Activated T-cell treated with anti-CD3 and anti-CD28 coated beads, Interleukin-2, amount 50 U/mL, for 4 hours (primary cell): ENCODE results near the gene EEF1A2. TPM values are rescaled to one million over a fixed set of nuclear protein-coding genes. Genes with fewer than 3 reads are reported as not detected.

Experiments used
- ATAC-seq, 2 donors: fragments of 200-7000 bp; cut with Tn5 transposase; one replicate each; pipeline ENCODE4 v1.10.0; 2021
- DNase-seq: peaks from one replicate; pipeline ENCODE4 v3.0.0-alpha.2; 2020
- H3K27me3 Mint-ChIP-seq: one replicate; pipeline ENCODE4 v1.8.0; 2021; ENCODE audit warnings: low read depth, mixed read lengths
- H3K36me3 Mint-ChIP-seq: one replicate; pipeline ENCODE4 v1.8.0; 2022; ENCODE audit warnings: mixed read lengths; ENCODE audit not compliant: insufficient read depth
- H3K4me1 Mint-ChIP-seq: one replicate; pipeline ENCODE4 v1.8.0; 2021; ENCODE audit warnings: low read depth, mixed read lengths
- H3K4me3 Mint-ChIP-seq: one replicate; pipeline ENCODE4 v1.8.0; 2021; ENCODE audit warnings: mild to moderate bottlenecking, moderate library complexity, mixed read lengths
- H3K9me3 Mint-ChIP-seq: one replicate; pipeline ENCODE4 v1.8.0; 2021; ENCODE audit warnings: mixed read lengths
- total RNA-seq, 3 donors: library from RNA; stranded (reverse); gene quantifications; one replicate each; pipeline ENCODE4 v1.2.1, GENCODE V29; 2021

EEF1A2 gene
- total RNA-seq, 3 donors from 2014 or later, result 0.63 to 0.96 (median 0.74) TPM

DNA sequence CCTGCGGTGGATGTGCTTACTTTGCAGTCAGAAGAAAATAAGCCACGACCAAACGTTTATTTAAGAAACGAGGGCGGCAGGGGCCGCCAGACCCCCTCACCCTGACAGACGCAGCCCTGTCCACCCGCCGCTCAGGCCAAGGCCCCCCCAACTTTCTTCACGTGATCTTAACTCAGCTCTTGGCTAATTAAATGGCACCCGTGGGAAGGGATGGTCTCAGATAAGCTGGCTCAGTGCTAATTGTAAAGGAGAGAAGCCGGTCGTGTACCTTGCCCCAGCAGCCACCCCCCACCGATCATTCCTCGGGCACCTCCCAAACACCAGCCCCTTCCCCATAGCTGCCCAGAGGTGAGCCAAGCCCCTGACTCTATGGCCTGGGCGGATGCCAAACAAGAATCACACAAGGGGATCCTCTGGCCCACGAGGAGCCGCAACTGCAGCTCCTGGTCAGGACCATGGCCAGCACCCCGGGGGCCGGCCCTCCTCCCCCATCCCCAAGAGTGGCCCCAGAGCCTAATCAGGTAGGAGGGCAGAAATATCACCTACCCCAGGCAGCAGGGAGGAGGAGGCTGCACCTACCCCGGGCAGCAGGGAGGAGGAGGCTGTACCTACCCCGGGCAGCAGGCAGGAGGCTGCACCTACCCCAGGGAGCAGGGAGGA lies 37.6 kb downstream of the EEF1A2 start:
- Mint-ChIP-seq H3K4me1 (no peaks in the 10 kb centered on the region), H3K27me3 (peaks cover 45% of the 10 kb centered on the region), H3K4me3 (no peak overlapping the region), H3K36me3 (no peaks in the 10 kb centered on the region), H3K9me3 (no peaks in the 10 kb centered on the region)
- ATAC-seq (no peak), DNase-seq (no peak)

GRCh38 chr20:63459070-63459380 lies 39.9 kb downstream of the EEF1A2 start:
- Mint-ChIP-seq H3K4me3 (no peak overlapping the region), H3K36me3 (no peaks in the 10 kb centered on the region), H3K4me1 (peaks cover 2% of the 10 kb centered on the region), H3K9me3 (no peaks in the 10 kb centered on the region), H3K27me3 (peaks cover 47% of the 10 kb centered on the region)
- DNase-seq (no peak), ATAC-seq (no peak)

- Mint-ChIP-seq H3K27me3 (peaks cover 47% of the 10 kb centered on the region), H3K9me3 (no peaks in the 10 kb centered on the region), H3K4me3 (no peak overlapping the region), H3K36me3 (no peaks in the 10 kb centered on the region), H3K4me1 (peaks cover 5% of the 10 kb centered on the region)
- DNase-seq (no peak), ATAC-seq (no peak)
Observed at GRCh38 chr20:63458170-63459069, 40.5 kb downstream of the EEF1A2 start.

DNA sequence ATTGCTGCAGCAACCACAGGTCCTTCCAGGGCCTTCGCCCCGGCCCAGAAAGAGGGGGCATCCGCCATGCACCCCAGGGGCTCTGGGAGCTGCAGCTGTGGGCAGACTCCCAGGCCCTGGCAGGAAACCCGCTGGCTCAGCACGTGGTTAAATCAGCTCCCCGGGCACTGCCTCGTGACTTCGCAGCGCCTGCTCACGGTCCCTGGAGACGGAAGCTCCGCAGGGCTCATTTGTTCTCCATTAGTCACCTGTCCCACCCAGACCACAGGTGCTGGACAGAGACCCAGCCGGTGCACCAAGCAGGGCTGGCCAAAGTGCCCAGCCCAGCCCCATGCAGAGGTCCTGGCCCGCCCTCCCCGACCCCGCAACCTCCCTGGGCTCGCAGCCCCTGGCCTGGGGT lies 41.1 kb downstream of the EEF1A2 start:
- Mint-ChIP-seq H3K27me3 (peaks cover 42% of the 10 kb centered on the region), H3K36me3 (no peaks in the 10 kb centered on the region), H3K4me3 (no peak overlapping the region), H3K9me3 (no peaks in the 10 kb centered on the region), H3K4me1 (peaks cover 5% of the 10 kb centered on the region)
- ATAC-seq (no peak), DNase-seq (no peak)

GRCh38 chr20:63456429-63457284 lies 42.2 kb downstream of the EEF1A2 start:
- Mint-ChIP-seq H3K9me3 (no peaks in the 10 kb centered on the region), H3K4me1 (peaks cover 5% of the 10 kb centered on the region), H3K36me3 (no peaks in the 10 kb centered on the region), H3K27me3 (peaks cover 39% of the 10 kb centered on the region), H3K4me3 (no peak overlapping the region)
- ATAC-seq (no peak), DNase-seq (no peak)

DNA sequence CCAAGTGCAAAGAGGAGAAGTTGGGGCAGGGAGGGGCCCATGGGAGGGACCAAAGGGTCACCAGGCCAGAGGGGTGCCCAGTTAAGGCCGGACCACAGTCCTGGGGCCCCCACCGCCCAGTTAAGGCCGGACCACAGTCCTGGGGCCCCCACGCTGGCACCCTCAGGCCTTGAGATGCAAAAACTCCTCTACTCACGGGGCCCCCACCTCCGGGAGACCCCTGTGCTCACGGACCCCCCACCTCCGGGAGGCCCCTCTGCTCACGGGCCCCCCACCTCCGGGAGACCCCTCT lies 43.4 kb downstream of the EEF1A2 start:
- no peak overlapping the region for H3K4me3 Mint-ChIP-seq
- H3K27me3 Mint-ChIP-seq, result peaks cover 30% of the 10 kb centered on the region
- no peak for DNase-seq
- H3K9me3 Mint-ChIP-seq, result no peaks in the 10 kb centered on the region
- peaks cover 5% of the 10 kb centered on the region for H3K4me1 Mint-ChIP-seq
- no peaks in the 10 kb centered on the region for H3K36me3 Mint-ChIP-seq
- ATAC-seq, result no peak

- DNase-seq, result no peak
Observed at GRCh38 chr20:63454731-63455567, 43.9 kb downstream of the EEF1A2 start.

DNA sequence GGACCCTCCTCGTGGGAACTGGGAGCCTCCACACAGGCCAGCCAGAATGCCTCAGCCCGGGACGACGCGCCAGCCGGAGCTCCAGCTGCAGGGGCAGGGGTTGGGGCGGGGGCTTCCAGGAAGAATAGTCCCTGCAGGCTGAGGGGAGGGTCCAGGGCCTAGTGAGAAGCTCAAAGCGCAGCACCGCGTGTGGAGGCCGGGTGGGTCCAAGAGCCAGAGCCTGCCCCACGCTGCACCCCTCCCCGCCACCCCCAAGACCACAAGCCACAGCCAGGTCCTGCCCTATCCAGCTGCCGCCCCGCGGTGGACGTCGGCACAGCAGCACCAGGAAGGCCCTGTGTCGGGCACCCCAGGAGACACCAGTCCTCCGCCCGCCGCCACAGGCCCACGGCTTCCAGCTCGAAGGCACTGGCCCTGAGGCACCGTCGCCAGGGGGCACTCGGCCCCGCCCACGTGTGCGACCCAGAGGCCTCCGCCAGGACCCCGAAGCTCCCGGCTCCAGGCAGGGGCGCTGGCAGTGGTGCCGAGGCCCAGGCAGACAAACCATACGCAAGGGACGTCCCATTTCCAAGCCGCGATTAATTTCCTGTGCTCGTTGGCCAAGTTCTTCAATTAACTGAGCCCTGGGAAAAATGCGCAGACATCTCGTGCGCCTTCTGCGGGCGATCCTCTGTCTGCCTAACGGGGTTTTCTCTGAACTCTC lies 45.9 kb downstream of the EEF1A2 start:
- Mint-ChIP-seq H3K4me3 (no peak overlapping the region), H3K27me3 (peaks cover 30% of the 10 kb centered on the region), H3K36me3 (no peaks in the 10 kb centered on the region), H3K9me3 (no peaks in the 10 kb centered on the region), H3K4me1 (peaks cover 5% of the 10 kb centered on the region)
- ATAC-seq, result peak; percentile 53 to 57
- DNase-seq, result no peak

More at GRCh38 chr20:63454731-63455567, 43.9 kb downstream of the EEF1A2 start:
- H3K4me1 Mint-ChIP-seq, result peaks cover 5% of the 10 kb centered on the region
- H3K4me3 Mint-ChIP-seq, result no peak overlapping the region
- no peak for ATAC-seq
- no peaks in the 10 kb centered on the region for H3K9me3 Mint-ChIP-seq
- H3K36me3 Mint-ChIP-seq, result no peaks in the 10 kb centered on the region
- peaks cover 27% of the 10 kb centered on the region for H3K27me3 Mint-ChIP-seq

GRCh38 chr20:63452341-63452740 lies 46.5 kb downstream of the EEF1A2 start:
- peaks cover 5% of the 10 kb centered on the region for H3K4me1 Mint-ChIP-seq
- DNase-seq, result no peak
- no peaks in the 10 kb centered on the region for H3K36me3 Mint-ChIP-seq
- no peak overlapping the region for H3K4me3 Mint-ChIP-seq
- peaks cover 35% of the 10 kb centered on the region for H3K27me3 Mint-ChIP-seq
- no peaks in the 10 kb centered on the region for H3K9me3 Mint-ChIP-seq
- no peak for ATAC-seq

DNA sequence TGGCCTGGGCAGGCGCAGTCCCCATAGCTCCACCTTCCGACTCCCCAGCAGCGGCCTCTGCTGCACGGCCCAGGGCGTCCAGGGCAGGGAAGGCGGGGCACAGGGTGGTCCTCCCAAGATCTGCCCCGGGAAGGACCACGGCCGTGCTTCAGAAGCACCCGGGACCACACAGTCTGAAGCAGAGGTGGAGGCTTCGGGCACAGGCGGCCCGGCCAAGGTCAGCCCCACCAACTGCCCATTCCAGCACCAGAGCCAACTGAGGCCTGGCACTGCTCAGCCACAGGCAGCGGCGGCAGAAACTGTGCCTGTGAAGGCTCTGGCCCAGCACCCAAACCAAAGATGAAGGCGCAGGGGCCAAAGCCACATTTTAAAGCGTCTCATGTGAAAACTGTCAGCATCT lies 47.1 kb downstream of the EEF1A2 start:
- ATAC-seq, result no peak
- H3K9me3 Mint-ChIP-seq, result no peaks in the 10 kb centered on the region
- H3K4me3 Mint-ChIP-seq, result no peak overlapping the region
- DNase-seq, result no peak
- H3K4me1 Mint-ChIP-seq, result peaks cover 5% of the 10 kb centered on the region
- peaks cover 39% of the 10 kb centered on the region for H3K27me3 Mint-ChIP-seq
- H3K36me3 Mint-ChIP-seq, result no peaks in the 10 kb centered on the region

DNA sequence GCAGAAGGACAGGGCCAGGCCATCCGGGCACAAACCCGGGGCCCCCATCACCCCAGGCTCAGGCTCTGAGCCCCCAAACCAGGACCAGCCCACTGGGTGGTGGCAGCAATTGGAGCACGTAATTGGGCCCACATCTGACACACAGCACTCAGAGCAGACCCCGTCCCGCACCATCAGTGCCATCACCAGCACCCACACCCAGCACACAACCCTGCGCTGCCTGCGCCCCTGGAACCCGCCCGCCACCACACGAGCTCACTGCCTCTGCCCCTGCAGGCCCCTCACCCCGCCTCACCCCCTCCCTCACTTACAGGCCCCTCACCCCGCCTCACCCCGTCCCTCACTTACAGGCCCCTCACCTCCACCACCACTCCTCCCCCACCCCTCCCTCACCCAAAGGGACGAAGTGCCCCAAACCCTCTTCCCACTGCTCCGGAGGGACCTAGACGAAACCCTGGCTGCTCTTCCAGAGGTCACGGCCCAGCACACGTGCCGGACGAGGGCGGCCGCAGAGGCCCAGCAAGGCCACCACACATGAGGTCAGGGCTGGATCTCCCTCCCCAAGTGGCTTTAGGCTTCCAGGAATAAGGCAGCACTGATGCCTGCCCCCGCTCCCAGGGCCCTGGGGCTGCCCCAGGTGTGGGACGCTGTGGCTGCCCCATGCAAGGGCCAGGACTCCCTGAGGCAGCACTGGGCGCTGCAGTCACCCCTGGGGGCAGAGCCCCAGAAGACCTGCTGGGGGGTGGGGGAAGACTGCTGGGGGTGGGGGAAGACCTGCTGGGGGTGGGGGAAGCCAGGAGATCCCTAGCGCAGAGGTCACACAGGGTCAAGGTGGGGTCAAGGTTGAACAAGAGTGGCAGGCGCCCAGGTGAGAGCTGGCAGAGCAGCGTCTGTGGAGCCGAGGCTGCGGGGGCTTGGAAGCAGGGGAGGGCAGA lies 48.8 kb downstream of the EEF1A2 start:
- Mint-ChIP-seq H3K4me3 (no peak overlapping the region), H3K36me3 (no peaks in the 10 kb centered on the region), H3K27me3 (peaks cover 33% of the 10 kb centered on the region), H3K4me1 (peaks cover 5% of the 10 kb centered on the region), H3K9me3 (no peaks in the 10 kb centered on the region)
- DNase-seq (no peak), ATAC-seq (no peak)

GRCh38 chr20:63449025-63449424 lies 49.9 kb downstream of the EEF1A2 start:
- no peak overlapping the region for H3K4me3 Mint-ChIP-seq
- H3K27me3 Mint-ChIP-seq, result peaks cover 24% of the 10 kb centered on the region
- H3K36me3 Mint-ChIP-seq, result no peaks in the 10 kb centered on the region

GRCh38 chr20:63448031-63448430 lies 50.9 kb downstream of the EEF1A2 start:
- no peaks in the 10 kb centered on the region for H3K9me3 Mint-ChIP-seq
- H3K4me1 Mint-ChIP-seq, result no peaks in the 10 kb centered on the region
- DNase-seq (no peak), ATAC-seq (no peak)
- no peaks in the 10 kb centered on the region for H3K36me3 Mint-ChIP-seq
- H3K27me3 Mint-ChIP-seq, result peaks cover 18% of the 10 kb centered on the region
- no peak overlapping the region for H3K4me3 Mint-ChIP-seq

More at GRCh38 chr20:63449025-63449424, 49.9 kb downstream of the EEF1A2 start:
- no peaks in the 10 kb centered on the region for H3K9me3 Mint-ChIP-seq
- DNase-seq, result no peak
- no peak for ATAC-seq
- peaks cover 3% of the 10 kb centered on the region for H3K4me1 Mint-ChIP-seq
